A673 (cell line): ENCODE results near the gene DLG5.

Source experiments
- CTCF ChIP-seq: fragments of 300-800, 200-600 bp; sonication (generic); conservative IDR thresholded peaks from 2 replicates; pipeline ENCODE4 v1.5.1; 2017; ENCODE audit warnings: low read depth, mild to moderate bottlenecking, antibody characterized with exemption, low read length, moderate library complexity, mixed read lengths
- EZH2 ChIP-seq: fragments of 200-600 bp; sonication (generic); IDR thresholded peaks from 2 replicates; pipeline ENCODE4 v1.6.1; 2017; ENCODE audit warnings: borderline replicate concordance, low read depth, mild to moderate bottlenecking, mixed read lengths, antibody characterized with exemption, low read length; ENCODE audit not compliant: poor library complexity, severe bottlenecking

GRCh38 chr10:77888356-77888703 is 38.2 kb downstream of the DLG5 start:
- TF ChIP-seq EZH2 (no peak), CTCF (no peak)
